ENCODE measurements around the gene ENO4.

DNA sequence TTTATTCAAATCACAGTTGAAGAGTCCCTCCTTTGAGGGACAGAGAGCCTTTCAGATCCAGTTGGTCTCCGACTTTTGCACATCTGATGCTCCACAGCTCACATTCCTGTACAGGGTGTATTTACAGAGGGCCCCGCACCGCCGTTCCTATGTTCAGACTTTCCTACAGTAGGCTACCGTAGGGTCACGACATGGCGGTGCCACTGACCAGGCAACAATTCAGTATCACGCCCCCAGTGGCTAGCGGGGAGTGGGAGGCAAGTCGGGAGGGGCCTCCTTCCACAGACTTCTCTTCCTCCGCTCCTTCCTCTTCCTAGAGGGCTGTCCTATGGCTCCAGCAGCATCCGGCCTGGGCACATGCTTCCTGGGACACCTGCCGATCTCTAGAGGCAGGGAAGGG is 40.6 kb upstream of the ENO4 start:
- TF ChIP-seq POLR2AphosphoS5 (IDR thresholded peaks at IDR 0.05; ENCODE audit: borderline replicate concordance, low read depth, low read length) (no peak), FOXP2 (optimal IDR thresholded peaks at IDR 0.05; ENCODE audit: control extremely low read depth, extremely low read length, insufficient read depth) (no peak)

Data from SK-N-MC (cell line).